Lower lobe of right lung (tissue), 2 donors: ENCODE measurements around the gene NDUFV2. TPM values are rescaled to one million over a fixed set of nuclear protein-coding genes. Genes with fewer than 3 reads are reported as not detected.

Experiments used
- ATAC-seq, 2 donors: fragments of 200-7000 bp; cut with Tn5 transposase; one replicate each; pipeline ENCODE4 v1.9.1; 2020 to 2022; ENCODE audit warnings: mild to moderate bottlenecking in 2 of 2, moderate library complexity in 2 of 2
- DNase-seq: peaks from one replicate; pipeline ENCODE4 v3.0.0-alpha.2; 2020
- H3K27ac ChIP-seq: fragments of 200-600 bp; one replicate; pipeline ENCODE4 v1.8.0; 2022
- H3K27me3 ChIP-seq: fragments of 200-600 bp; one replicate; pipeline ENCODE4 v1.8.0; 2022; ENCODE audit warnings: low read depth
- H3K36me3 ChIP-seq: fragments of 200-600 bp; one replicate; pipeline ENCODE4 v1.8.0; 2022; ENCODE audit warnings: mild to moderate bottlenecking
- H3K4me1 ChIP-seq: fragments of 200-600 bp; one replicate; pipeline ENCODE4 v1.8.0; 2022
- H3K4me3 ChIP-seq: fragments of 200-600 bp; one replicate; pipeline ENCODE4 v1.8.0; 2022; ENCODE audit warnings: mild to moderate bottlenecking
- H3K9me3 ChIP-seq: fragments of 200-600 bp; one replicate; pipeline ENCODE4 v1.8.0; 2022
- intact Hi-C: fragments of 100-400 bp; cut with DNase I; formaldehyde crosslinking; loops from one replicate; pipeline ENCODE4 v1.11.0; 2022
- total RNA-seq: library from RNA; stranded (reverse); fragmentation: NEBNext Ultra II Directional; extraction: Animal tissue kit (Norgen Biotek cat#: 25700); gene quantifications from one replicate; pipeline ENCODE4 v1.2.1, GENCODE V29; 2021
- TF ChIP-seq, protein P1 (sequence below): fragments of 200-600 bp; IDR thresholded peaks from one replicate; pipeline ENCODE4 v1.8.0; 2022; ENCODE audit warnings: antibody characterized with exemption, mild to moderate bottlenecking
- donor health status: DM: no; HTN: yes; CAD: no; lungs with severe emphysema.

NDUFV2 gene
- total RNA-seq, 1 donor from 2014 or later: 108 TPM

DNA sequence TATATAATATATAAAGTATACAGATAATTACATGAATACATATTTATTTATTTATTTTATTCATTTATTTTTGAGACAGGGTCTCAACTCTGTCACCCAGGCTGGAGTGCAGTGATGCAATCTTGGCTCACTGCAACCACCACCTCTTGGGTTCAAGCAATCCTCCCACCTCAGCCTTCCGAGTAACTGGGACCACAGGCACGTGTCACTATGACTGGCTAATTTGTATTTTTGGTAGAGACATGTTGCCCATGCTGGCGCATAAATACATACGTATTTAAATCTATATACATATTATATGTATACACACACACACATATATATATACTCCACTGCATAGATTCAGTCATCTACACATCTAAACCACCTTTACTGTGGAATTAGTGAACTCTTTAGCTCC, 20.6 kb upstream of the NDUFV2 start:
- H3K36me3 ChIP-seq: no peaks in the 10 kb centered on the region
- H3K27ac ChIP-seq: no peak overlapping the region
- no peaks in the 10 kb centered on the region for H3K27me3 ChIP-seq
- H3K9me3 ChIP-seq: no peaks in the 10 kb centered on the region
- ATAC-seq (no peak), DNase-seq (no peak)
- intact Hi-C loops: no loop called here
- TF ChIP-seq, protein P1, sequence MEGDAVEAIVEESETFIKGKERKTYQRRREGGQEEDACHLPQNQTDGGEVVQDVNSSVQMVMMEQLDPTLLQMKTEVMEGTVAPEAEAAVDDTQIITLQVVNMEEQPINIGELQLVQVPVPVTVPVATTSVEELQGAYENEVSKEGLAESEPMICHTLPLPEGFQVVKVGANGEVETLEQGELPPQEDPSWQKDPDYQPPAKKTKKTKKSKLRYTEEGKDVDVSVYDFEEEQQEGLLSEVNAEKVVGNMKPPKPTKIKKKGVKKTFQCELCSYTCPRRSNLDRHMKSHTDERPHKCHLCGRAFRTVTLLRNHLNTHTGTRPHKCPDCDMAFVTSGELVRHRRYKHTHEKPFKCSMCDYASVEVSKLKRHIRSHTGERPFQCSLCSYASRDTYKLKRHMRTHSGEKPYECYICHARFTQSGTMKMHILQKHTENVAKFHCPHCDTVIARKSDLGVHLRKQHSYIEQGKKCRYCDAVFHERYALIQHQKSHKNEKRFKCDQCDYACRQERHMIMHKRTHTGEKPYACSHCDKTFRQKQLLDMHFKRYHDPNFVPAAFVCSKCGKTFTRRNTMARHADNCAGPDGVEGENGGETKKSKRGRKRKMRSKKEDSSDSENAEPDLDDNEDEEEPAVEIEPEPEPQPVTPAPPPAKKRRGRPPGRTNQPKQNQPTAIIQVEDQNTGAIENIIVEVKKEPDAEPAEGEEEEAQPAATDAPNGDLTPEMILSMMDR: no peak
- peaks cover 29% of the 10 kb centered on the region for H3K4me1 ChIP-seq
- H3K4me3 ChIP-seq: no peak overlapping the region

DNA sequence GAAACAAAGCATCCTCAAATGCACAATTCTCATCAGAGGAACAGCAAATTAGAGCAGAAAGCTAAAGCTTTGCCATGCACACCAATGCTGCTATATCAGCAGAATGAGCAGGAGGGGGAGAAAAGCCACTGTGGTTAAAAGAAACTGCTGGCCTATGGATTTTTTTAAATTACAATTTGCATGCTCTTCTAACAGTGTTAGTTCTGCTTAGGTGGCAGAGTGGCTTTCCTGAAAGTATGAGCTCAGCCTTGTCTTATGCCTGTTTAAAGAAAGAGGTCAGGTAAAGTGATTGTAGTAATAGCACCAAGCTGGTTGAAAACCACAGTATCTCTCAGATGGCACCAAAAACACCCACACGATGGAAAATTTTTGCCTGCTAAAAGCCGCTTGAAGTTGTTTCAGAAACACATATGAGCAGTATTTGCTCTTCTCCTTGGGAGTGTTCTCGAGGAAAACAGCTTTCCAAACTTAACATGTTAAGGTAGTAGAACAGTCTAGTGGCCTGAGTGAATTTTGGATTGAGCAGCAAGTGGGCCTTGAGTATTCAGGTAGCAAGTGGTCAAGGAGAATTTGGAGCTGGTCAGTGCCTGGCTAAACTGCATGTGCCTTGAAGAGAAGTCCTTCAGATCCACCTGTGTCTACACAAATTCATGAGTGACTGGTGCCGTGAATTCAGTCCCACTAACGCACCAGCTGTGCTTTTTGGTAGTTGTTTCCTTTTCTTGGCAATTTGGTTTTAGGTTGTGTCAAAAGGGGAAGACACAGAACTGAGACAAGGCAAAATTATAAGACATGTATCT, 19.6 kb upstream of the NDUFV2 start:
- Histone ChIP-seq H3K27ac (peak overlapping the region; percentile 66), H3K27me3 (no peaks in the 10 kb centered on the region), H3K36me3 (no peaks in the 10 kb centered on the region), H3K9me3 (no peaks in the 10 kb centered on the region), H3K4me1 (peaks cover 29% of the 10 kb centered on the region), H3K4me3 (no peak overlapping the region)
- DNase-seq: no peak
- TF ChIP-seq, protein P1: no peak
- peak; percentile 68 to 75 for ATAC-seq
- intact Hi-C loops: no loop called here

DNA sequence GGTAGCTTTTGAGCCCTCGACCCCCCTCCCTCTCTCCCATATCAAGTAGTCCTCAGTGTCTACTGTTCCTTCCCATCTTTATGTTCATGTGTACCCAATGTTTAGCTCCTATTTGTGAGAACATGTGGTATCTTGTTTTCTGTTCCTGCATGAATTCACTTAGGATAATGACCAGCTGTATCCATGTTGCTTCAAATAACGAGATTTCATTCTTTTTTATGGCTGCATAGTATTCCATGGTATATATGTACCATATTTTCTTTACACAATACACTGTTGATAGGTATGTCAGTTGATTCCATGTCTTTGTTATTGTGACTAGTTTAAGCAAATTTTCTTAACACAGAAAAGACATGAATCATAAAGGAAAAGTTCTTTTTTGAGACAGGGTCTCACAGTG, 16.5 kb upstream of the NDUFV2 start:
- intact Hi-C loops: no loop called here
- TF ChIP-seq, protein P1: no peak
- Histone ChIP-seq H3K9me3 (no peaks in the 10 kb centered on the region), H3K27me3 (no peaks in the 10 kb centered on the region), H3K36me3 (no peaks in the 10 kb centered on the region), H3K4me3 (no peak overlapping the region), H3K27ac (no peak overlapping the region), H3K4me1 (peaks cover 29% of the 10 kb centered on the region)
- DNase-seq: no peak
- ATAC-seq: no peak

DNA sequence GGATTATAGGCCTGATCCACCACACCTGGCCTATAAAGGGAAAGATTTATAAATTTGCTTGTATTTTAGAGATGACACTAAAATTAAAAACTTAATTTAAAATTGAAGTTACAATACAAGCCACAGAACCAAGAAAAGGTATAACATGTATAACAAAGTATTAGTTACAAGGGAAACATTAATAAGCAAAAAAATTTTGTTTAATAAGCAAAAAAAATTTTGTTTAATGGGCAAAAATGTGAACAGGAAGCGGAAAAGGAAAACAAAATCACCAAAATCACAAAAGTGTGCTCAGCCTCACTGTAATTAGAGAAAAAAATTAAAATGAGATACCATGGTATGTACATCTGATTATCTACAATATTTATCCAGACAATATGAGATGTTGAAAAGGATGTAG, 15.9 kb upstream of the NDUFV2 start:
- intact Hi-C loops: no loop called here

DNA sequence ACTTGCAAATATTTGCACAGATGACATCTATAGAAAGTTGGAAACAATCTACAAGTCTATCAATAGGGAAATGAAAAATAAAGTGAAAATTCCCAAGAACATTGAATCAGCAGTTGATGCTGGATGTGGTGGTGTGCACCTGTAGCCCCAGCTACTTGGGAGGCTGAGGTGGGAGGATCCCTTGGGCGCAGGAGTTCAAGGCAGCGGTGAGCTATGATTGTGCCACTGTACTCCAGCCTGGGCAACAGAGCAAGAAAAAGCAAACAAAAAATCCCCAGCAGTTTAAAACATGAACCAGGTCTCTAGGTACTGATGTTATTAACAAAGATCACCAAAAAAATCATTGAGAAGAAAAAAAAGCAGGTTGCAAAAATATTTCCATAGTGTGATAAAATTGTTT, 15.4 kb upstream of the NDUFV2 start:
- Histone ChIP-seq H3K4me1 (peaks cover 23% of the 10 kb centered on the region), H3K27ac (no peak overlapping the region), H3K4me3 (no peak overlapping the region), H3K27me3 (no peaks in the 10 kb centered on the region), H3K36me3 (no peaks in the 10 kb centered on the region), H3K9me3 (no peaks in the 10 kb centered on the region)
- intact Hi-C loops: no loop called here
- ATAC-seq (no peak), DNase-seq (no peak)
- TF ChIP-seq, protein P1: no peak

More for the DNA sequence above, 15.9 kb upstream of the NDUFV2 start:
- no peaks in the 10 kb centered on the region for H3K27me3 ChIP-seq
- ATAC-seq: no peak
- H3K9me3 ChIP-seq: no peaks in the 10 kb centered on the region
- no peaks in the 10 kb centered on the region for H3K36me3 ChIP-seq
- H3K27ac ChIP-seq: no peak overlapping the region
- TF ChIP-seq, protein P1: no peak
- peaks cover 28% of the 10 kb centered on the region for H3K4me1 ChIP-seq
- H3K4me3 ChIP-seq: no peak overlapping the region
- no peak for DNase-seq
